HG03521 (cell line): ENCODE measurements around the gene SPDEF.

ENCODE experiments used
- ATAC-seq: cut with Tn5 transposase; IDR thresholded peaks from one replicate; pipeline ENCODE4 v1.9.1; 2021; ENCODE audit warnings: mild to moderate bottlenecking, moderate library complexity; ENCODE audit not compliant: unreplicated experiment

The SPDEF gene

DNA sequence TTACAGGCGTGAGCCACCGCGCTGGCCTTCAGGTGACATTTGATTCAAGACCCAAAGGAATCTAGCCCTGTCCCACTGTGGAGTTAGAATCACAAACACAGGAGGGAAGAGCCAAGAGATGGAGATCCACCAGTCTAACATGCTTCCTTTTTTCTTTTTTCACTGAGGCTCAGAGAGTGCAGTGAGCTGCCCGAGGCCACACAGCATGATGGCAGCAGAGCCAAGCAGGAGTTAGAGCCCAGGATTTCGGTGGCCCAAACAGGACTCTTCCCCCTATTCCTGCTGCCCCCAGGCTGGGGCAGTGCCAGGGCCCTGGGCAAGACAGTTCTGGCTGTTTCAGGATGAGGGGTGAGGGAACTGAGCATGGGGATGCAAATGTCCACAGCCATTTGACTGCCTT is 8.1 kb upstream of the SPDEF start:
- no peak for ATAC-seq

GRCh38 chr6:34563513-34563870 is 7.4 kb upstream of the SPDEF start:
- no peak for ATAC-seq

DNA sequence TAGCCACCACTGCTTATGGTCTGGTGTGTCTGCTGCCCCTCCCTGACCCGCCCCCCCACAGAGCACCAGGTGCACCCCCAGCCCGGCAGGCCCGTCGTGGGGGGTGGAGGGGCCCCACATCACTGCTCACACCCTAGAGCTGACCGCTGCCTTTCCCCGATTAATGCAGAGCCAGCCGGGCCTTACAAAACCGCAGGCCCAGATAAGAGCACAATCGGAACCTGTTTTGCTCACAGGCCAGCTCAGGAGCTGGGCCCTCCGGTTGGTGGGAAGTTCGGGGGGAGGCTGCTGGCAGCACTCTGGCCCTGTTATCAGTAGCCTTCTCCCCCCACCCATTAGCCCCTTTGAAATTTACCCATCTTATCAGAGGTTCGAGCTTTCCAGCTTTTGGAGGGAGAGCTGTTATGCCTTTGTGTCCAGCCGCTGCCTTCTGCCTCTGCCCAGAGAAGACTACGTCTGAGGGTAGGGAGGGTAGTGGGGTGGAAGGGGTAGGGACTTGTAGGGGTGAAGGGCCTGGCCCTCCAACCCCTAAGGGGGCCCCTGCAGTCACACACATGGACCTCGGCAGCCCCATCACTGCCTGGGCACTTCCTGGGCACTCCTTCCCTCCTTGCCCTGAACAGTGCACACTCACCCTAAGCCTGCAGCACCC is 6.9 kb upstream of the SPDEF start:
- no peak for ATAC-seq

GRCh38 chr6:34562350-34562749 is 6.2 kb upstream of the SPDEF start:
- no peak for ATAC-seq

GRCh38 chr6:34561227-34561530 is 5.0 kb upstream of the SPDEF start:
- ATAC-seq = no peak

DNA sequence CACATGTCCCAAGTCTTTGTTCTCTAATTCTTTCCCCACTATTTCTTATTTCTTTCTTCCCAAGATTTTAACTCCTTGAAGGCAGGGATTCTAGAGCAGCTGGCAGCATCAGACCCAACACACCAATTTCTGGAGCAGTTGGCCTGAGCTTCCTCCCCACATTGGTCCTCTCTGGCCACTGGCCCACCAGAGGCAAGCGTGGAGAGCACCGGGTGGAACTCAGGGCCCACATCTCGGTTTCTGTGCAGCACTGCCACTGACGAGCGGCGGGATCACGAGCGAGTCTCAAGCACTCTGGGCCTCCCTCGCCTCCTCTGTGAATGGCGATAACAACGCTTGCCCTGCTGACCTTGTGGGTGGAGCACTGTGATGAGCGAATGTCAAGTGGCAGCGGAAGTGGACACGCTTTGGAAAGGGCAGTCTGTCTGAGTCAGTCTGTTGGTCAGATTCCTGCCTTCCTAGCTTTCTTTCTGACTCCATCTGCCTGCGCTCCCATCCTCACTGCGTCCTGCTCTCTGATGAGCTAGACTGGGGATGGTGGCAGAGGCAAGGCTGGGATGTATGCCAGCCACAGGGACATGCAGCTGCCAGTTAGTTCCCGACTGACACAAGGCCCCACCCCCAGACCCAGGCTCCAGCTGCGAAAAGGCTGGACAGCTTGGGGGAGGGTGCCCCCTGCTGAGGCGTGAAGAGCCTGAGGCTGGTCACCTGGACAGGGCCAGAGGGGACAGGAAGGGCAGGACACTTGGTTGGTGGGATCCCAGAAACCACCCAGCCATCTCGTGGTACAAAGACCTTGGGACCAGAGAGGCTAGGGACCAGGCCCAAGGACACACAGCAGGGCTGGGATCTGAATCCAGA is 4.5 kb upstream of the SPDEF start:
- ATAC-seq = no peak

- no peak for ATAC-seq
These were observed 3.7 kb upstream of the SPDEF start for GRCh38 chr6:34559651-34560365.

- ATAC-seq = no peak
These were observed 2.1 kb upstream of the SPDEF start for GRCh38 chr6:34558172-34558714.

GRCh38 chr6:34557228-34557627 is 1.1 kb upstream of the SPDEF start:
- ATAC-seq = no peak

GRCh38 chr6:34556493-34556892 is 364 bp upstream of the SPDEF start:
- ATAC-seq = no peak

DNA sequence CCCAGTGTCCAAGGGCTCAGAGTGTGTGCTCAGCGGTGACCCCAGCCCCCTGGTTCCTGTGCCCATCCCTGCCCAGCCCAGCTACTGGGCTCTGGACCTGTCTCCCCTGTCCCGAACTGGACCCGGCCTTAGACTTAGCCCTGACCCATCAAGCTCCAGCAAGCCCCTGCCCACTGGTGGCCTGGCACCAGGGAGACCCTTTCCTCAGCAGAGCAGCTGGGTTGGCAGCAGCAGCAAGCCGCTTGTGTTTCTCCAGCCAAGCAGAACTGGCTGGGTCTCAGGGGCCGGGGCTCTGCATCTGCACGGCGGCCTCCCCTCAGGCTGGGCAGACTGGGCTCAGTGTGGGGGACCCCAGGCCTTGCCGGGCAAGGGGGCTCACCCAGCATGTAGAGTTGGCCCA is 801 bp downstream of the SPDEF start:
- ATAC-seq = no peak

DNA sequence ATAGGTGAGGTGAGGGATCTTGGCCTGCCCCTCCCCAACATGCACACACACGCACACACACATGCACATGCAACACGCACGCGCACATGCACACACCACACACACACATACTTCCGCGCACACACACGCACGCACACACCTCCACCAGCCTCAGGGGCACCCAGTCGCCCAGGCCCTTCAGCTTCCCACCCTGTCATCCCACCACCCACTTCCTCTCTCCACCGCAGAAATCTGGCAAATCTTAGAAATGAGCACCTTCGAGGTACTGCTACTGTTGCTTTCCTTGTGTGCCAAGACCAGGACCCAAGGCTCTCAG is 1.2 kb downstream of the SPDEF start:
- ATAC-seq = no peak

- ATAC-seq = no peak
These were observed 1.7 kb downstream of the SPDEF start for GRCh38 chr6:34554291-34555006.

DNA sequence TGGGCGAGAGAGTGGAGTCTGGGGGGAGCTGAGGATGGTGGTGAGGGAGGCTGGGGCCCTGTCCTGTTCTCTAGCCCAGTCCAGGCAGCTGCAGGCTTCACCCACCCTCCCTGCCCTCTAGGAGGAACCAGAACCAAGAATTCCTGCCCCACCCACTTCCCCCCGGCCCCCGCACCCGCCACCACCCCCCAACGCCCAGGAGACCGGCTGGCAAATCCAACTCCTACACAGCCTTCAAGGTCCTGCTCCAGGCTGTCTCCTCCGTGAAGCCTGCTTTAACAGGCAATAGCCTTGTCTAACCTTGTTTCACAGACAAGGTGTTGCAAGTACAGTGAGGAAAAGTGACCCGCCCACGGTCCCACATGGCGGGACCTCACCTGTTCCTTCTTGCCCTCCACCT is 2.4 kb downstream of the SPDEF start:
- no peak for ATAC-seq

- ATAC-seq = no peak
These were observed 3.0 kb downstream of the SPDEF start for GRCh38 chr6:34553146-34553545.

DNA sequence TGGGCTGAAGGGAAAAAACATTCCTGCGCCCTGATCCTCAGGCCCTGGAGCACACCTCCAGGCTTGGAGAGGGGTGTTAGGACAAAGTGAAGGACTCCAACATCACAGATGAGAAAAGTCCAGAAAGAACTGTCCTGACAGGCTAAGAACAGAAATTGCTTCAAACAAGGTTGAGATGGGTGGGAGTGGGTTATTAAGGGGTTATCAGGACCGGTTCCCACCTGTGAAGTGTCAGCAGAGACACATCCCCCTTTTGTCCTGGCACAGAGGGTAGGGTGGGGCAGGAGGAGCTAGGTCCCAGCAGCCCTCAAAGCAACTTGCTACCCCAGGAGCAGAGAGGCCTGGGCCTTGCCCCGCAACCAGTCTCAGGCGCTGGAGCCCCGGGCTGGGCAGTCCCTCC is 3.5 kb downstream of the SPDEF start:
- no peak for ATAC-seq

DNA sequence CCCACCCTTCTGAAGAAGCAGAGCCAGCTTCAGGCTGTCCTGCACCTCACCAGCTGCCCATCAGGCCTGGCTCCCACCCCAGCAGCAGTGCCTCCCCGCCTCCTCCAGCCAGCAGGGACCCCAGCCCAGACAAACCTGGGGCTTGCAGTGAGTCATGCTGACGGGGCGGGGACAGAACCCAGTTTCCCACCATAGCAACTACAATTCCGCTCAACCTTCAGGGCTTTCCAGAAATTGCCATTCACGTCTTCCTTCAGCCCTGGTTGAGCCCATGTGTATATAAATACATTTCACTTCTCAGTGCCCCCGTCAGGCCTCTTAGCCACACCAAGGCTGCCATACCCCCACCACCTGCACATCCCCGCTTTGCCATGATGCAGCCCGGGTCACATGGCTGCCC is 4.4 kb downstream of the SPDEF start:
- no peak for ATAC-seq

DNA sequence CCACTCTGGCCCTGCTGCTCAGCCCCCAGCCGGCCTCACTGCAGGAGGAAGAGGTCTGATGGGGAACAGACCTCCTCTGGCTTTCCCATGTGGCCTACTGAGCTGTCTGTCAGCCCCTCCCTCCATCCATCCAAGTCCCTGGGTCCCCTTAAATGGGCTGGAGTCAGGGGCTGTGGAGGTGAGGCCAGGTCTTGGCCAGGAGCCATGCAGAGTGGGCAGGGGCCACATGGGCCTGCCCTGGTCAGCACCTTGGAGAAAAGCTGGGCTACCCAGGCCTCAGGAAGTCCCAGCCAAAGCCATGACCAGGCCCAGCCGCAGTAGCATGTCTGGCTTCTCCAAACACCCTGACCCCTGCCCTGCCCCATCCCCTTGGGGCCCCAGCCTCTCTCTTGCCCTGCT is 6.3 kb downstream of the SPDEF start:
- ATAC-seq = no peak

GRCh38 chr6:34549026-34549803 is 6.9 kb downstream of the SPDEF start:
- no peak for ATAC-seq
